ENCODE measurements around the gene RIPOR1. TPM values are rescaled to one million over a fixed set of nuclear protein-coding genes. Genes with fewer than 3 reads are reported as not detected.

RIPOR1 gene
- total and polyA plus RNA-seq, 2 of the 4 experiments (the other 2 are of a cell fraction) = 9.5 to 41.3 TPM

- Histone ChIP-seq H3K56ac (ENCODE audit: extremely low read depth, insufficient read depth, low read length) (peak overlapping the region; percentile 53), H2BK20ac (ENCODE audit: low read depth, low read length) (no peak overlapping the region), H3K27ac (ENCODE audit: insufficient read depth, low read length) (peak overlapping the region; percentile 72), H2AFZ (replicated peaks; ENCODE audit: low read length, poor library complexity) (peak overlapping the region; percentile 98), H4K5ac (ENCODE audit: low read depth, low read length) (peak overlapping the region; percentile 52; the same call in 1 of the 2 replicates), H3K79me1 (ENCODE audit: low read depth in 1 of 2, low read length in 2 of 2) (peaks cover 10 to 43% of the 10 kb centered on the region in 2 experiments), H3K14ac (replicated peaks; ENCODE audit: low read depth, low read length) (peak overlapping the region; percentile 84), H3K4me2 (ENCODE audit: low read depth, low read length) (peak overlapping the region; percentile 91), H3K4me3 (ENCODE audit: insufficient read depth, low read depth, low read length) (peak overlapping the region; percentile 95), H3K9me3 (ENCODE audit: control insufficient read depth, insufficient read depth, low read length) (no peaks in the 10 kb centered on the region), H2BK5ac (ENCODE audit: low read depth, low read length, poor library complexity, severe bottlenecking) (peak overlapping the region; percentile 89), H3K18ac (ENCODE audit: low read depth, low read length) (peak overlapping the region; percentile 53), H3K9ac (ENCODE audit: low read depth, low read length) (peak overlapping the region; percentile 74), H4K20me1 (ENCODE audit: insufficient read depth, low read length) (peaks cover 20% of the 10 kb centered on the region), H3K9me1 (ENCODE audit: insufficient read depth, low read length) (peaks cover 5% of the 10 kb centered on the region), H3K36me3 (ENCODE audit: control insufficient read depth, insufficient read depth, low read length) (no peaks in the 10 kb centered on the region), H4K91ac (ENCODE audit: insufficient read depth, low read depth, low read length) (peak overlapping the region; percentile 53; the same call in 1 of the 2 replicates), H3K4me1 (ENCODE audit: control insufficient read depth, insufficient read depth, low read length) (peaks cover 5% of the 10 kb centered on the region), H2AK5ac (ENCODE audit: low read depth, low read length) (peak overlapping the region; percentile 27), H2BK15ac (ENCODE audit: low read depth, low read length) (no peak overlapping the region), H3K27me3 (ENCODE audit: control insufficient read depth, insufficient read depth, low read length) (no peaks in the 10 kb centered on the region), H3K23ac (ENCODE audit: low read depth, low read length) (peak overlapping the region; percentile 14; the same call in 1 of the 2 replicates), H3K4ac (ENCODE audit: low read depth, low read length) (peak overlapping the region; percentile 86), H2AK9ac (replicated peaks; ENCODE audit: low read depth, low read length, poor library complexity) (peak overlapping the region; percentile 73), H2BK120ac (ENCODE audit: low read depth, low read length) (peak overlapping the region; percentile 31; the same call in 1 of the 2 replicates), H4K8ac (ENCODE audit: low read depth in 2 of 2, low read length in 2 of 2) (peak overlapping the region; percentile 70 to 81)
- 1% methylated on average over 39 of the region's 76 CpGs; no CpG with 5 or more reads in 1 of the 2 experiments for WGBS, 2 experiments (ENCODE audit: extremely low coverage in 2 of 2, insufficient read length in 1 of 2)
- POLR2A ChIA-PET (ENCODE audit: unreplicated experiment) = interaction anchor here (0.6 kb wide), 1 partner anchor 78 kb away, joined by 3 read pairs; no protein-coding TSS in a partner anchor
- no TSS peak for BruUV-seq (replicated peaks)
- TF ChIP-seq NFE2L2 (IDR thresholded peaks at IDR 0.05; ENCODE audit: low read depth, low read length) (no peak), FOS (IDR thresholded peaks at IDR 0.05; ENCODE audit: low read depth, low read length) (0 out of 2 replicates have a peak, but pooled peaks have one; percentile 10), SMC3 (IDR thresholded peaks at IDR 0.05; ENCODE audit: low read depth, low read length) (no peak), BHLHE40 (IDR thresholded peaks at IDR 0.05; ENCODE audit: low read depth, low read length) (peak; percentile 86), USF2 (IDR thresholded peaks at IDR 0.05; ENCODE audit: low read depth, low read length) (peak; percentile 83), POLR2A (IDR thresholded peaks at IDR 0.05; ENCODE audit: low read depth, low read length) (no peak), RFX5 (IDR thresholded peaks at IDR 0.05; ENCODE audit: low read depth, low read length) (no peak), MXI1 (IDR thresholded peaks at IDR 0.05; ENCODE audit: borderline replicate concordance, low read depth, low read length) (peak; percentile 94), CTCF (conservative IDR thresholded peaks at IDR 0.05; ENCODE audit: low read depth, low read length) (0 out of 2 replicates have a peak, but pooled peaks have one; percentile 4), MAFK (IDR thresholded peaks at IDR 0.05; ENCODE audit: low read depth, low read length) (no peak), MAZ (IDR thresholded peaks at IDR 0.05; ENCODE audit: borderline replicate concordance, low read depth, low read length) (peak; percentile 90; the same call in 1 of the 2 replicates), RAD21 (IDR thresholded peaks at IDR 0.05; ENCODE audit: low read length) (no peak), ELK1 (IDR thresholded peaks at IDR 0.05; ENCODE audit: borderline replicate concordance, low read depth, low read length) (no peak), CHD1 (IDR thresholded peaks at IDR 0.05; ENCODE audit: low read depth, low read length) (no peak)
- ATAC-seq (ENCODE audit: low read depth) = peak; percentile 86
- dilution Hi-C loops (cut with HindIII; ENCODE audit: low sequenced_read_pairs, unreplicated experiment) (no loop called here), in situ Hi-C loops (cut with MboI; ENCODE audit: low sequenced_read_pairs) (no loop called here), intact Hi-C loops (cut with micrococcal nuclease) (loop anchor here (1.0 to 5.0 kb wide), 4 partner anchors 35 to 375 kb away; partner anchors contain the start of gene PSMB10)
- CTCF ChIA-PET = interaction anchor here (0.7 to 2.2 kb wide), 10 partner anchors 10 to 112 kb away, joined by 3 to 11 read pairs (median 4); partner anchors contain the start of genes ACD, ATP6V0D1, CARMIL2 and PARD6A
- DNase-seq = peak; percentile 95
Measured at GRCh38 chr16:67561824-67562525, 33.3 kb downstream of the RIPOR1 start.

Data from IMR-90 (cell line).